GM10248 (cell line): Measurements from ENCODE around the gene LCNL1.

Experiments used
- CTCF ChIA-PET: fragments of 300-600 bp; sonication (Branson Sonifier 250); formaldehyde crosslinking; extraction: SDS; loops from one replicate; lab custom pipeline; 2021; ENCODE audit warnings: antibody characterized with exemption; lab: Yijun Ruan, JAX
- POLR2A ChIA-PET: fragments of 350-650 bp; sonication (Branson Sonifier 250); formaldehyde crosslinking; extraction: SDS; loops from one replicate; lab custom pipeline; 2020; ENCODE audit warnings: antibody characterized with exemption; lab: Yijun Ruan, JAX
- DNase-seq: peaks from one replicate; pipeline ENCODE4 v3.0.0; 2012; ENCODE audit errors: extremely low spot score
- CTCF ChIP-seq: IDR thresholded peaks from 2 replicates; pipeline ENCODE4 v1.5.1; 2012; ENCODE audit warnings: mild to moderate bottlenecking, low read depth; ENCODE audit errors: extremely low read depth, missing control alignments, control extremely low read depth

LCNL1 gene

GRCh38 chr9:137006116-137007003, 23.6 kb downstream of the LCNL1 start:
- no peak for DNase-seq
- ChIA-PET POLR2A (no interaction called here), CTCF (interaction anchor here (2.8 kb wide), 1 partner anchor 22 kb away, joined by 17 read pairs; the partner anchor contains the start of gene ABCA2)
- no peak for TF ChIP-seq CTCF

- ChIA-PET POLR2A (no interaction called here), CTCF (interaction anchor here (0.8 to 2.8 kb wide), 3 partner anchors 11 to 21 kb away, joined by 3 to 17 read pairs (median 3); partner anchors contain the start of genes ABCA2 and CLIC3)
- TF ChIP-seq CTCF: no peak
- DNase-seq: no peak
Measured at GRCh38 chr9:137007108-137007815, 24.5 kb downstream of the LCNL1 start.

- no peak for DNase-seq
- CTCF ChIA-PET: interaction anchor here (0.8 to 2.8 kb wide), 3 partner anchors 12 to 21 kb away, joined by 3 to 17 read pairs (median 3); partner anchors contain the start of genes ABCA2 and CLIC3
- POLR2A ChIA-PET: no interaction called here
- no peak for TF ChIP-seq CTCF
Measured at GRCh38 chr9:137007816-137008270, 25.1 kb downstream of the LCNL1 start.

GRCh38 chr9:137008312-137008711, 25.5 kb downstream of the LCNL1 start:
- TF ChIP-seq CTCF: no peak
- POLR2A ChIA-PET: no interaction called here
- CTCF ChIA-PET: interaction anchor here (1.2 to 2.8 kb wide), 2 partner anchors 13 to 20 kb away, joined by 3 to 17 read pairs; partner anchors contain the start of gene ABCA2
- no peak for DNase-seq

GRCh38 chr9:137009217-137009616, 26.4 kb downstream of the LCNL1 start:
- no peak for TF ChIP-seq CTCF
- CTCF ChIA-PET: interaction anchor here (1.2 kb wide), 1 partner anchor 20 kb away, joined by 3 read pairs; no protein-coding TSS in a partner anchor
- no peak for DNase-seq
- POLR2A ChIA-PET: no interaction called here
